HG02884 (cell line): ENCODE results near the gene LYPD6B.
"Not testable (repeated sequence)": the region's sequence is repeated elsewhere in the genome, so short reads cannot be mapped to it uniquely, and the experiment has no call there.

Source experiments
- ATAC-seq: cut with Tn5 transposase; IDR thresholded peaks from one replicate; pipeline ENCODE4 v1.9.1; 2021; ENCODE audit warnings: mild to moderate bottlenecking, moderate library complexity; ENCODE audit not compliant: unreplicated experiment

Gene LYPD6B

DNA sequence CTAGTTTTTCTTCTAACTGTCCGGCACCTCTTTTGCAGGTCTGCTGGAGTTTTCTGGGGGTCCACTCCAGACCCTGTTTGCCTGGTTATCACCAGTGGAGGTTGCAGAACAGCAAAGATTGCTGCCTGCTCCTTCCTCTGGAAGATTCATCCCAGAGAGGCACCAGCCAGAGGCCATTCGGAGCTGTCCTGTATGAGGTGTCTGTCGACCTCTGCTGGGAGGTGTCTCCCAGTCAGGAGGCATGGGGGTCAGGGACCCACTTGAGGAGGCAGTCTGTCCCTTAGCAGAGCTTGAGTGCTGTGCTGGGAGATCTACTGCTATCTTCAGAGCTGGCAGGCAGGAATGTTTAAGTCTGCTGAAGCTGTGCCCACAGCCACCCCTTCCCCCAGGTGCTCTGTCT is 218.4 kb downstream of the LYPD6B start:
- ATAC-seq, result not testable (repeated sequence)

DNA sequence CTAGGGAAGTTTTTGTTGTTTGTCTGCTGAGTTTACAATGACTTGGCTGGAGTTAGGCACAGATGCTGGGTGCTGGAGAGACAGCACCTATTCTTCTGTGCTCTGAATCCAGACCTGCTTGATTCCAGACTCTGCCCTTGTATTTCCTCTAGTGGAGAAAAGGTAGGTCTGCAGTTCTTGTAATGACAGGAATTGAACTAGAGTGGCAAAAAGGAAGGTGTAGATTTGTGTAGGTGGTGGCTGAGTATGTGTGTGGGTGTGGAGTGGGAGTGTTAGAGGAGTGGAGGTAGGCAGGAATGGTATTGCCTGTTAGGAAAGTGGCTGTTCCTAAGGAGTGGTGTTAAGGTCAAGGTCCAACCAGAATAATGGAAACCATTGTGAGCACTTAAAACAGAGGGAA is 220.0 kb downstream of the LYPD6B start:
- no peak for ATAC-seq

DNA sequence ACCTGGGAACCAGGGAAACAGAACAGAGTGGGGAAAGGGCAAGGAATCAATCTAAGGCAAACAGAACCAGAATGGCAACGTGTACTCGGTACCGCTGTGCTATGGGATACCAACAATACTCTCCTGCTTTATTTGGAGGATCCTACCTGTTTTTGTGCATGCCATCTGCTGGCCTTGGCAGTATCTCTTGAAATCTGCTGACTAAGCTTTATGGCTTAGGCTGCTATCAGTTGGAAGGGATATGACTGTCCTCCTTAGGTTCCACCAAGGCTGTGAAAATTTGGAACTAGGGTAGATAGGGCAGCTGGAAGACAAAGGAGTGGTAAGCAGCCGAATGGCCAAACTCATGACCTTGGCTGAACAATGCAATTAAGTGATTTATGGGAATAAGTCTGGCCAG is 220.6 kb downstream of the LYPD6B start:
- no peak for ATAC-seq

DNA sequence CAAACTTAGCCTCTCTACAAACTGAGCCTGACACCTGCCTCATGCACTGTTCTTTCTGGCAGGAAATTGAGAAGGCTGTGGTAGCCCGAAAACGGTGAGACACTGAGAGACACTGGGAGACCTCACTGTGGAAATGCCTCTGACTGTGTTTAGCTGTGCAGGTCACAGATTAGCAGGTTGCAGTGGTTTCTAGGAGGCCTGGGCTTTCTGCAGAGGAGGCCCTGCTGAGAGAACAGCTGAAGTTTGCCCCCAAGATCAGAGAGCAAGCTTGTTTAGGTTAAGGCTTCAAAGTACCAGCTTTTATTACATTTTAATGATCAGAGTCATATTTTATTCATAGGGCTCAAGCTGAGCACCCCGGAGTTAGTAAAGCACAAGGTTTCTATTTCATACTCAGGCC is 223.2 kb downstream of the LYPD6B start:
- no peak for ATAC-seq
